Glomerular endothelial cell (primary cell): ENCODE results near the gene HLA-DMB. TPM values are rescaled to one million over a fixed set of nuclear protein-coding genes. Genes with fewer than 3 reads are reported as not detected.
A peak's percentile ranks its signal among the peaks of the same experiment; 100 is the strongest.
"Not testable (repeated sequence)": the region's sequence is repeated elsewhere in the genome, so short reads cannot be mapped to it uniquely, and the experiment has no call there.

Experiments
- DNase-seq: peaks from one replicate; pipeline ENCODE4 v3.0.0-alpha.2; 2011; ENCODE audit warnings: low read depth, low spot score; ENCODE audit errors: extremely low read depth
- total RNA-seq: library from RNA; depleted of rRNA; stranded (reverse); fragments of >200 nt; gene quantifications from 2 replicates; pipeline ENCODE4 v1.2.3, GENCODE V29; 2015

HLA-DMB gene
- total RNA-seq, 1 donor from 2014 or later: 1.8 TPM

DNA sequence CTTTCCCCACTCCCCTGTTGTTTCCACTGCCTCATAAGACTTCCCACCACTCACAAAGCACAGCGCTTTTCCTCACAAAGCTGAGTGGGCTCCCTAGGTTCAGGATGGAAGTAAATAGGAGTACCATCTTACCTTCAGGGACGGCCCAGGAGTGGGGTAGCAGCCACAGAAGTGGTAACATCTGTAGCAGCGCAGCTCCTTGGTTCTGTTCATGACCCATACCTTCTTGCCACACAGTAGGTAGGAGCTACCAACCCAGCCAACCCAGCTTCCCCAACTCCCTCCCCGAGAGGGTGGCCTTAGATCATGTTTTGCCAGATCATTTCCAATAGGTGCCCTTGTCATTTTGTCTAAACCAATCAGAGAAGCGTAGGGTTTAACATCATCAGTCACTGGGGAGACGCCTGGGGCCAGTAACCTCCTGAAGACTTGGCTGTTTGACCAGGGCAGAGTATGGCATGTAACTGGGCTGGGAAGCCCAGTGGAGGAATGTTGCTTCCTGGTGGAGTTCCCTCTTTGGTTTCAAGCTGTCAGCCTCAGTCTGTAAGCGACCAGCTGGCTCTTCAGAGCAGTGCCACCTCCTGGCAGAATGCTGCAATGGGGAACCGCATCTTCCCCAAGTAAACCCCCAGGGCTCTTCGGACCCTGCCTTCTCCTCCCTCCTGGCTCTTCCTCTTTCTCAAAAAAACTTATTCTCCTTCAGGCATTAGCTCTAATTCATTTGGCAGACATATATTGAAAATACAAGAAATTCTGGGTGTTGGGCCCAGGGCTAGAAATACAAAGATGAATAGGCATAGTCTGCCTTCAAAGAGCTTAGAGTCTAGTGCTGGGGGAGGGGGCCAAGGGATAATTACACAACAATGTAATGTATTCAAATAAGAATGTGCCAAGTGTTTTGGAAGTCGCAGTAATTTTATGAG is 12.2 kb upstream of the HLA-DMB start, which contains the start of gene HLA-DMA:
TSS of gene HLA-DMA (minus strand) at position 281 of the 923 bp plus-strand sequence. CDS start at position 220, 61 bp downstream.
- DNase-seq: no peak

DNA sequence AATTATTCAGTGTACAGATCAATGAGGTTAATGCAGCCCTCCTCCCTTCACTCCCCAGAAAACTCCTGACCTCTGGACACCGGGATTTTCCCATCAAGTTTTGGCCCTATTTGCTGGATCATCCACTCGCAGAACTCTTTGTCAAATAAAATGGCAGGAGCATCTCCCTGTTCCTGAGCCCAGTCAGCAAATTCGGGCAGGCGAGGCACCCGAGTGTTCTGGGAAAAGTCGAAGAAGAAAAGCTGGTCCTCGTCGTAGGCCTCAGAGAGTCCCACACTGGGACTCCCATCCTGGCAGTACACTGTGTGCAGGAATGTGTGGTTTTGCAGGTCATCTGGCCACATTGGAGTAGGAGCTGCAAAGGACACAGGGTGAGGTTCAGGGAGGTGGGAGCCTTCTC is 9.6 kb upstream of the HLA-DMB start:
- DNase-seq: no peak

DNA sequence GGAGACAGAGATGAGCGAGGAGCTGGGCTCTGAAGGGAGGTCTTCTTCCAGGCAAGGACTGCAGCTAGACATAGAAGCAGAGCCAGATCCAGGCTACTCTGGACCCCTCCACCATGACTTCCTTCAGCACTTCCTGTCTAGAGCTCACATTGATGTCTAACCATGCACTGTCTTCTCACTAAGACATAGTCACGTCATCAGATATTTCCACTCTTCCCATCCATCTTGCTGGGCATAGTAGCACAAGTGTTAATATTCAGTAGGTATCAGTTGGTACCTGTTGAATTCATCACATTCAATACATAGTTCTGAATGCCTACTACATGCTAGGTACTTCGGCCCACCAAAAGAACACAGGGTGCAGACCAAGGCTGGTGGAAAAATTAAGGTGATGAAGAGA is 9.2 kb upstream of the HLA-DMB start:
- DNase-seq: no peak

DNA sequence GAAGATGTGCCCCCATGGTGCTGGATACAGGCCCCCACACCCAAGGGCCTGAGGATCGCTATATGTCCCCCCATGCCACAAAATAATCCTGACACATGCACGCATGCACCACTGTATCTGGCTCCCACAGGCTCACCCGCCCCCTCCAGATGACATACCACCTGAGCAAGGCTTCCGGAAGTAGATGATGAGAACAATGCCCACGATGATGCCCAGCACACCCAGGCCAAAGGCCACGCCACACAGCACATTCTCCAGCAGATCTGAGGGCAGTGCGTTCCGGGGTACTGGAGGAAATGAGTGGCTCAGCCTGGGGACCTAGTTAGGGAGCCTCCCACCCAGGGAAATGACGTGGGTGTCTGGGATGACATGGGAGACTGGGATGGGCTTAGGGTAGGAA is 8.3 kb upstream of the HLA-DMB start:
- no peak for DNase-seq

DNA sequence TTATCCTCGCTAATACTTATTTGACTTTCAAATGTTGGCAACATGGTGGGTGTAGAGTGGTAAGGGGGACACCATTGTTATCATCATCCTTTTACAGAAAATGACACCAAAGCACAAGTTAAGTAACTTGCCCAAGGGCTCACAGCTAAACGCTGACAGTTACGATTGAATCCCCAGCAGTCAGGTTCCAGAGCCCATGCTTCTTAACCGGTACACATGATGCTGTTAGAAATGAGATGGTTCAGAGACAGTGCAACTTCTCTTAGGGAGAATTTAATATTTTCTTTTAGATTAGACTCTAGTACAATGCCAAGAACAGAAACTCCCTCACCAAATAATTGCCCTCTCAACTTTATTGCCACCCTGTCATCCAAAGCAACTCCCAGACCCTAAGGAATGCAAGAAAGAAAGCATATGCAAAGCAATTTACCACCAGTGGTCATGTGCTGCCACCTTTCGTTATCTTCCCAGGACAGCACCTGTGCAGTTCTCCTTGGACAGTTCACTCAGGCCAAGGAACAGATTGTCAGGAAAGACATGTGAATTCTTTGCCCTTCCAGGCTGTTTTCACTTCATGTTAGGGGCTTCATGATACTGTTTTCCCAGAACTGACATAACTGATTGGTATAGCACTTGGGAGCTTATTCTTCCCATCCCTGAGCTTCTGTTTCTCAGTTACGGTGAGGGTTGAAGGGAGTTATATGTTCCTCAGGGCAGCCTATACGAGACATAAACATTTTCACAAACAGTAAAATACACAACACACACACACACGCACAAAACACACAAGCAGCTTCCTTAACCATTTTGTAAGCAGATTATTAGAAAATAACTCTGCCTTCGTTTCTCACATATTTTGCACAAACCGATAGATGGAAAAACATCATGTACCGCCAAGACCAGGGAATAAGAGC is 7.0 kb upstream of the HLA-DMB start:
- peak; percentile 27 for DNase-seq

DNA sequence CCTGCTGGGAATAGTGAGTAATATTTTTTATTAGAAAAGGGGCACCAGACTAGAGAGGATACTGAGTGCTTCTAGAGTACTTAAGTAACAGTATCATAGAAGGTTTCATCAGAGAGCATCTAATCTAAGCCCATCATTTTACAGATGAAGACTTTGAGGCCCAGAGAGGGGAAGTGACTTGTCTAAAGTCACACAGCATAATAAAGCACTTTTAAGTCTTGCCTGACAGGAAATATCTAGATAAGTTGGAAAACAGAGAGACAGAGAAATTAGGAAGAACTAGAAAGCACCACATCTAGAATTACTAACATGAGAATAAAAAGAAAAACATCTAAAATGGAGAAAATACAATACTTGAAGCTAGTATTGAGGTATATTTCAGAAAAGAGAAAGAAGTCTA is 6.1 kb upstream of the HLA-DMB start:
- DNase-seq: no peak

DNA sequence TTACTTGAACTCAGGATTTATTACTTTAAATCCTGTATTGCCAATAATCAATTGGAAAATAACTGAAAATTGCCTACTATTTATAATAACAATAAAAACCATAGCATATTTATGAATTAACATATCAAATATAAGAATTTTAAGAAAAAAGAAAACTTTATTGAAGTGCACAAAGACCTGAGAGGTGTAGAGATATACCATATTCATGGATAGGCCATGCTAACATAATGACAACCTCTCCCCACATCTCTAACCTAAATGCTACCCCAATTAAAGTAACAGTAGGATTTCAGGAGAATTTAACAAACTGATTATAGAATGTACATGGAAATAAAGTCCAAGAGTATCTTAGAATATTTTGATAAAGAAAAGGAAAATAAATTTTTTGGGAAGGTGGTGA is 5.1 kb upstream of the HLA-DMB start:
- DNase-seq: no peak

DNA sequence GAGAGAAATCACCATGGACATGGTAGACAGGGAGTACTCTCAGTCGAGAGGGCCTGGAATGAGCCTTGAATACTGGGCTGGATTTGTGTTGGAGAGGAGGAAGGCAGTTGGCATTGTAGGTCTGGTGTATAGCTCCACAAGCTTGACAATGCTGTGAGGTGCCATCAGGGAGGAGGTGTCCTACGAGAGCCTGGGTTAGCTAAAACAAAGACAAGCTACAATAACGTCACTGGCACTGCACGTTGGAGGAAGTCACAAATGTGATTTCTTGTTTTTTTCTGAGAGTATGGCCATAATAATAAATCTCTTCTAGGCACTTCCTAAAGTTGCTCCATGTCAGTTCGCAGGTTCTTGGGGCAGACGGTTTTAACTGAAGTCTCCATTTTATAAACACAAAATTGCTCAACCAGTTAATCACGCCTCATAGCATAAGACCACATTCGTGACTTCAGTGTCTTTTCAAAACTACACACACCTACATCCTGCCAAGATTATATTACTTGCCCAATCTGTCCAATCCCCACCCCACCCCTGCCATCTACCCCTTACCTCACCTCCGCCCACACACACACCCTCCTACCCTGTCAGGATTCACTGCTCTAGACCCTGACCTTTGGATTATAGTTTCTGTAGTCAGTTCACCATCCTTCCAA is 4.4 kb upstream of the HLA-DMB start:
- DNase-seq: no peak

DNA sequence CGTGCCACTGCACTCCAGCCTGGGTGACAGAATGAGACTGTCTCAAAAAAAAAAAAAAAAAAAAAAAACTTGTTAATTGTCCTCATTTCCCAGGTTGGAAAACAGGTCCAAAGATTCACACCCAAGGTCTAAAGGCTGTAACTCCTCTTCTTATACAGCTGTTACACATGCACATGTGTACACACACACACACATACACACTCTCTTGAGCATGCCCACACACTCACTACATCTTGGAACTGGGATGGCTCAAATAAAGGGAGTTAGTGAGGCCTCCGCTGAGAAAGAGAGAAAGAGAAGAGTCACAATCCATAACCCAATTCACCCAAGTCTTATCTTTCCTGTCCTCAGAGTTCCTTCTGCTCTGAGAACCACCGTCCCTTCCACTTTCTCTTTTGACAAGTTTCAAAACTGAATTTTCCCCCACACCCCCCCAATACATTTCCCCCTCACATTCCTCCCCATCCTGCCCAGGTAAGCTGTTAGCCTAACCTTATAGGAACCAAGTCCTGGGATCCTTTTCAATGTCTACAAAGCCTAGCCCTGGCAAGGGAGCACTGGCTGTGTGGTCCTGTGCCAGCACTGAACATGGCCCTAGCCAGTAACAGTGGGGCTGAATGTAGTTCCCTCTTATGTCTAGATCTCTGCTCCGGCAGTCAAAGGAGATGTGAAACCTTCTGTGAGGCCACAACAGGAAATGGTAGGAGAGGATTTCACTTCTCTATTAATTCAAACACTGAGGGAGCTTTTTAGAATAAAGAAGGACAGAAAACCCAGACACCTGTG is 3.2 kb upstream of the HLA-DMB start:
- no peak for DNase-seq

DNA sequence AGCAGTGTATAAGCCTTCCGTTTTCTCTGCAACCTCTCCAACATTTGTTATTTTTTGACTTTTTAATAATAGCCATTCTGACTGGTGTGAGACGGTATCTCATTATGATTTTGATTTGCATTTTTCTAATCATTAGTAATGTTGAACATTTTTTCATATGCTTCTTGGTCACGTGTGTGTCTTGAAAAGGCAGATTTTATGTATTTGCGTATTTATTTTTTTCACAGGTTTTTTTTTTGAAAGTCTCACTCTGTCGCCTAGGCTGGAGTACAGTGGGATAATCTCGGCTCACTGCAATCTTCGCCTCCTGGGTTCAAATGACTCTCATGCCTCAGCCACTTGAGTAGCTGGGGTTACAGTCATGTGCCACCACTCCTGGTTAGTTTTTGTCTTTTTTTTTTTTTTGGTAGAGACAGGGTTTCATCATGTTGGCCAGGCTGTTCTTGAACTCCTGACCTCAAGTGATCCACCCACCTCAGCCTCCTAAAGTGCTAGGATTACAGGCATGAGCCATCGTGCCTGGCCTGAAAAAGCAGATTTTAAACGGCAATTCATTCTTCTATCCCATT is 1.8 kb upstream of the HLA-DMB start:
- DNase-seq: not testable (repeated sequence)

DNA sequence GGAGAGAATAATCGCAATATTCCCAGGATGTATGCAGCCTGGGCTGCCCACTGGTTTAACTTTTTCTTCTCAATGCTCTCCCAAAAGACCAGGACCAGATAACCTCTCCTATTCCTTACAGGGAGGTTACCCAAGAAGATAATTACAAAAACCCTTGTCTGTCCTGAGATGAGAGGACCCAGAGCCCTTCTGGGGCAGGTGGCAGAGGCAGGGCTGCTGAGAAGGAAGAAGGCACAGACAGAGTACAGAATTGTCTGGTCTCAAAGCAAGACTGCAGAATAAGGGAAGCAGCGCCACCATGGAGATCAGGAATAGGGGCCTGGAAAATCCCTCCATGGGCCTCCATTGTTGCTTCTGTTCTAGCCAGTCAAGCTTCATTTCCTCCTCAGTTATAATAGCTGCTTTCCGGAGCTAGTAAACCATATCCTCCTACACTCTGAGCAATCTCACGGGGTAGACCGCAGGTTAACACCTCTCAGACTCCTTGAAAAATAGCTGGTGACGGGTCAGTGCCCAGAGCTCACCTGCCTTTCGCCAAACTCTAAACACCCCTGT is 463 bp upstream of the HLA-DMB start:
- DNase-seq: peak; percentile 18

DNA sequence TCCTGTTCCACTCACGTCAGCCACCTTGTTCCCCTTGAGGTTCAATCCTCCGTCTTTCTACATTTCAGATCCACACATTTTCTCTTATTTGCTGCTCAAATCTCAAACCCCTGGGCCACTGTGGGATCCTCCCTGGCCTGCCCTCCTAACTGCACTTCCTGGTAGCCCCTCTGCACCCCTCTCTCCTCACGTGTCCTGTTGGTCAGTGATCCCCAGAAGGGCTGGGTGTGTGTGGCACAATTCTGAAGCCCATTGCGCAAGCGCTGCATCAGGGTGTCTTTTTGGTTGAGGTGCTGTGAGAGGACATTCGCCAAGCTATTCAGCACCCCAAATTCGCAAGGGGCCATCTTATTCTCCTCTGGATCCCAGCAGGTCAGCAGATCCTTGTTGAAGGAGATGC is 2.3 kb downstream of the HLA-DMB start:
- DNase-seq: no peak

DNA sequence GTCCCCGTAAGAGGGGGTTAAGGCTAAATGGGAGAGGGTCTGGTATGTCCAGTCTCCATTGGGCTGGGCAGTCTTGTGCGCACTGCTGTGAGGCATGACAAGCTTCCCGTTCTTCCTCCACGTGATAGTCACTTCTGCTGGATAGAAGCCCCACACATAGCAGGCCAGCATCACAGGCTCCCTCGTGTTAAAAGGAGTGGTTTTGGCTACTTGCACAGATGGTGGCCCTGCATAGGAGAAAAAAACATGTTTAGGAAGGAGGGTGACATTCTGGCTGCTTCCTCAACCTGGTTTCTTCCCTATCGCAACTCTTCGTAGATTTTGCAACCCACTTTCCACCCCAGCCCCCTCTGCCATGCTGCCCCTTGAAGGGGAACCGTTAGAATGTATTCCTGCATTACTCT is 3.6 kb downstream of the HLA-DMB start:
- DNase-seq: no peak

DNA sequence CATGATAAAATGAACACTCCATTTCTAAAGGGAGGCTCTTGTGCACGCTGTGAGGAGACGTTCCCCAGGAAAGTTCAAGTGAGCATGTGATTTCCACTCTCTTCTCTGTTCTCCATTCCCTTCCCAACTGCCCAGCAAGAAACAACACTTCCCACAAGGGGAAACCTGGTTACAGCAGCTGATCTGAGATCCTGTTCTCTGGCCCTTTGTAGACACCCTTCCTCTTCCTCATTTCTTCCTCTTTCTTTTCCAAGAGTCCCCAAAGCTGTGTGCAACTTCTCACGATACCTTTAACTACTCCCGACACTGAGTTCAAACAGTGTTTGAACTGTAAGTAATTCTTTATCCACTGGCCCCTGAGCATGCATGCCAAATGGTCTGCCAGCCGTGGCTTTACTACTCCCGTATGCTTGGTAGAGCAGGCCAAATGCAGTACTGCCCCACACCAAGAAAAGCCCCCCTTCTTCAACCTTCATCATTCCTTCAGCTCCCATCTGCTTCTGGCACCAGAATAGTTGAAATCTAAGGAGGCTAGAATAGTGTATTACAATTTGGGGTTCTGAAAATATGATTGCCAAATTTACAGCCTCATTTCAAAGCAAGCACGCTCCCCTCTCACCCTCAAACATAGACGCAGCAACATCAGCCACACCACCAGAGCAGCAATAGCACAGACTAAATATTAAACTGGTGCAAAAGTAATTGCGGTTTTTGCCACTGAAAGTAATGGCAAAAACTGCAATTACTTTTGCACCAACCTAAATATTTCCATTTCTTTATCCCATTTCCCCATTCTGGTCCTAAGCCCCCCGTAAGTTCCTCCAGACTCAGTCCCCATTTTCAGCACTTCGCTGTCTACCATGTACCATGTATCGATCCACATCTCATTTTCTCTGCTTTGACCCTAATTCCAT is 4.3 kb downstream of the HLA-DMB start:
- DNase-seq: no peak

DNA sequence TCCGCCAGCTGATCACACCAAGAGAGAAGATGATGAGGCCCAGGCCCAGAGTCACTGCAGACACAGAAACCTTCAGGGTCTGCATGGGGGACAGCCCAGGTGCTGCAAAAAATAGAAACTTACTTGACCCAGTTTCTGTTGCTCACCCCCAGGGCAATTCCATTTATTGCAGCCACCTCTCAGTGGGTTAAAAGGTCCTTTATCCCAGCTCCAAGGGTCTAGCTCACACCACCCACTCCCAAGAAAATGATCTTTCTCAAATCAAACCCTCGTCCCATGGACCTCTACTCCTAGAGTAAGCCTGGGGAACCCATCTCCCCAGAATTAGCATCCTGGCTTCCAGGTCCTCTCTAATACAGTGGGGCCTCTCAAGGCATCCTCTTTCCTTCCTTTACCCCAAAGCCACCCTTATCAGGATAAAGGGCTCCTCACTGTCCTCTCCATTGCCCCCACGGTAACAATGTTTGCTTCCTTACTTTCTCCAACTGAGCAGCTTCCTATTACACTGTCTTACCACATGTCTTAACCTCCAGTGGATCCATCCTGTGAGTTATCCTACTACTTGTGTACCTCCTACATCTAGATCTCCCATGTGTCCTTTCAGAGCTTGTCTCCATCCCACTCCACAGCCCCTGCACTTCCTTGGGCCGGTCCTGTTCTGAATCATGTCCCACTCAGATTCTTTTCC is 5.1 kb downstream of the HLA-DMB start:
- no peak for DNase-seq

DNA sequence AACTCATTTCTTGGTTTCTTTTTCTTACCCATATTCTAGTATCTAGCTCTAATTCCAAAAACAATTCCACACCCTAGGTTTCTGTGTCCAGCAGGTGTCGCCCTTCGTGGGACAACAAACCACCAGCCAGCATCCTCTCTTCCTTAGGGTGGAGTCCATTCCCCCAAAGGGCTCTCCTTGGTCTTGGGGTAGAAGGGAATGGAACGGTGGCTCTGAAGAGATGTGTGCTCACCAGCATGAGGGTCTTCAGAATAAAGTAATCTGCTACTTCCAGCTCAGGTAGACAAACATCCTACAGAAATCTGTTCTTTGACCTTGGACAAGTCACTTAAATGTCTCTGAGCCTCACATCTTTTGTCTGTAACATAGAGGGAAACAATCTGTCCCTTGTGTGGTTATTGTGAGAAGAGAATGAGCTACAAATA is 7.2 kb downstream of the HLA-DMB start:
- DNase-seq: peak; percentile 42

DNA sequence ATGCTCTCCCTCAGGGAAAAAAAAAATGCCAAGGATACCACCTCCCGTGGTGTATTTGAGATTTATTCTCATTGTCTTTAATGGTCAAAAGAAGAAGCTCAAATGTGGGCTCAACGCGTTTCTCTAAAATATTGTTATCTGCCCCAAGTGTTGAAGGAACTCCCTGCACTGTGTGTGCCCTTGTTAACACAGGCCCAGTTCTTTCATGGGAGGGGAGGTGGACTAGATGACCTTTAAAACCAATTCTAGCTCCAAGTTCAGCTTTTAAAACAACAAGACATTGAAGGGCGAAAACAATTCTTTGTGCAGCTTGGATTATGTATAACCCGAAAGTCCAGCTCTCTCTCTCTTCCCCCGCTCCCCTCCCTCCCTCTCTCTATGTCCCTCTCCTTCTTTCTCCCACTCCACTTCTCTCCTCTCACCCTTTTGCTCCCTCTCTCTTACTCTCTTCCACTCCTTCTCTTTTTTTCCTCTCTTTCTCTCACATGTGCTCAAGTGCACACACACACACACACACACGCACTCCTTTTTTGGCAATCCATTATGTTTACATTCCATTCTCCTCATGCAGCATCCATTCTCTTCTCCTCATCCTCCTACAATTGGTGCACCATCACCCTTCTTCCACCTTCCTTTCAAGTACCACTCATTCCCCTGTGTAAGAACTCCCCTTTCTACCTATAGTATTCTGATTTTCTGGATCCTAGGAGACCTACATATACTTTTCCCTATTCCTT is 8.5 kb downstream of the HLA-DMB start:
- no peak for DNase-seq
